Superior temporal gyrus (tissue), 1 donor: ENCODE results near the gene ASPG.

ENCODE experiments used
- DNase-seq: peaks from one replicate; pipeline ENCODE4 v3.0.0-alpha.2; 2016; ENCODE audit errors: extremely low spot score

ASPG gene

GRCh38 chr14:104135904-104136471, 50.5 kb downstream of the ASPG start:
- DNase-seq, result no peak

GRCh38 chr14:104136472-104137296, 51.2 kb downstream of the ASPG start:
- DNase-seq, result no peak

- DNase-seq, result peak; percentile 59
Measured at GRCh38 chr14:104137297-104138097, 52.0 kb downstream of the ASPG start.

- no peak for DNase-seq
Measured at GRCh38 chr14:104138098-104138717, 52.7 kb downstream of the ASPG start, which contains the start of gene KIF26A. Gene KIF26A, plus strand, starts transcription at chr14:104138587. Its CDS starts 136 bp downstream, at chr14:104138723.

GRCh38 chr14:104138718-104139459, 53.4 kb downstream of the ASPG start:
- DNase-seq, result no peak

GRCh38 chr14:104139460-104140212, 54.1 kb downstream of the ASPG start:
- DNase-seq, result no peak

GRCh38 chr14:104140213-104140462, 54.6 kb downstream of the ASPG start:
- DNase-seq, result no peak

- DNase-seq, result no peak
Measured at GRCh38 chr14:104140463-104141331, 55.2 kb downstream of the ASPG start.

- DNase-seq, result no peak
Measured at GRCh38 chr14:104141621-104142091, 56.2 kb downstream of the ASPG start.

- no peak for DNase-seq
Measured at GRCh38 chr14:104142136-104142945, 56.8 kb downstream of the ASPG start.

GRCh38 chr14:104142946-104143470, 57.5 kb downstream of the ASPG start:
- DNase-seq, result no peak

- DNase-seq, result no peak
Measured at GRCh38 chr14:104143521-104144452, 58.3 kb downstream of the ASPG start.

GRCh38 chr14:104144453-104144790, 58.9 kb downstream of the ASPG start:
- no peak for DNase-seq

- DNase-seq, result no peak
Measured at GRCh38 chr14:104144911-104145825, 59.7 kb downstream of the ASPG start.

- DNase-seq, result no peak
Measured at GRCh38 chr14:104145826-104146601, 60.5 kb downstream of the ASPG start.
